HG03097 (cell line): ENCODE measurements around the gene ALDH3A1.

ENCODE experiments used
- ATAC-seq: cut with Tn5 transposase; IDR thresholded peaks from one replicate; pipeline ENCODE4 v1.9.1; 2021; ENCODE audit not compliant: unreplicated experiment, low FRiP score

The ALDH3A1 gene

DNA sequence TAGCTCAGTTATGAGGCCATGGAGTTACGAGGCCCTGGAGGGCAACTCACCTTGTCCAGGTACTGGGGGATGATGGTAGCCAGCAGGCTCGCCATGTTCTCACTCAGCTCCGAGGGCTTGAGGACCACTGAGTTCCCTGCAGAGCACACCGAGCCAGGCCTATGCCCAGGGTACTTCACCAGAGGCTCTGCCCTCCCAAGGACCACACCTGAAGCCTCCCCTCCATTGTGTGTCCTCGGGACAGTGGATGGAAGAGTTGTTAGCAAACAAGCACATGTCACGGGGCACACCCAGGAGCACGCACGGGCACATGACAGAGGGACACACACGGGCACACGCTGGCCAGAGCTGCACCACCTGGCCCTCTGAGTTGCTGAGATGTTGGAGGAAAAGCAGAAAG is 5.6 kb downstream of the ALDH3A1 start:
- no peak for ATAC-seq

DNA sequence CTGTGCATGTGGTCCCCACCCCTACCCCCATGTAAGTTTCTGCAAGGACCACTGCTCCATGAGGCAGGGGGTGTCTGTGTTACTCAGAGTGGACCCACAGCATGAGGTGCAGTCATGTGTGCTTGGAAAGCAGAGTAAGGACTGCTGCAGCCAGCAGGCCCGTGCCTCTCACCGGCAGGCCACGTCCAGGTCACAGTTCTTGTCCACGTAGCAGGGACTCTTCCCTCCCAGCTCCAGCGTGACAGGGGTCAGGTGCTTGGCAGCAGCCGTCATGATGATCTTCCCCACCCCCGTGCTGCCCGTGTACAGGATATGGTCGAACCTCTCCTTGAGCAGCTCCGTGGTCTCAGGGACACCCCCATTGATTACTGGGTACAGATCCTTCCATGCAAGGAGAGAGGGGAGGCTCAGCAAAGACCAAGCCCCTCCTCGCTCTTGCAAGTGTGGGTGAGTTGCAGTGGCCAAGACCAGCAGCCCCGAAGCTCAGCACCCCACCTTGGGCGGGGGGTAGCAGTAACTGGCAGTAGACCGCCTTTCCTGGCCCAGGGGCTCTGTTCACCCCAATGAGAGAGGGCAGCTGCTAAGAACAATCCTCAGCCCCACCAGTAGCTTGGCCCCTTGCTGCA is 6.2 kb downstream of the ALDH3A1 start:
- ATAC-seq, result no peak

DNA sequence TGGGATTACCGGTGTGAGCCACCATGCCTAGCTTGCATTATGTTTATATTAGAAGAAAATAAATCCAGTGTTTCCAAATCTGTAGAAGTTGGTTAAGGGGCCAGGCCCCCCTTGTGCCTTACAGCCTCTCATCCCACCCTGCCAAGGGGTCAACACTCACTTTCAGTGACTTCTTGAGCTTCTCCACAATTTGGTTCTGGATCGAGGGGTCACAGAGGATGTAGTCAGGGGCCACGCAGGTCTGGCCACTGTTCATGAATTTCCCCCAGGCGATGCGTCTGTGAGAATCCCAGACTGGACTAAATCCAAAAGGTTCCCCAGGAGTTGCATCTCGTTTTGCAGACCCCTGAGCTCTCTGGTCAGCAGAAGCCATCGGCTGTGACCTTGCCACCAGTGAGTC is 7.2 kb downstream of the ALDH3A1 start:
- ATAC-seq, result no peak

DNA sequence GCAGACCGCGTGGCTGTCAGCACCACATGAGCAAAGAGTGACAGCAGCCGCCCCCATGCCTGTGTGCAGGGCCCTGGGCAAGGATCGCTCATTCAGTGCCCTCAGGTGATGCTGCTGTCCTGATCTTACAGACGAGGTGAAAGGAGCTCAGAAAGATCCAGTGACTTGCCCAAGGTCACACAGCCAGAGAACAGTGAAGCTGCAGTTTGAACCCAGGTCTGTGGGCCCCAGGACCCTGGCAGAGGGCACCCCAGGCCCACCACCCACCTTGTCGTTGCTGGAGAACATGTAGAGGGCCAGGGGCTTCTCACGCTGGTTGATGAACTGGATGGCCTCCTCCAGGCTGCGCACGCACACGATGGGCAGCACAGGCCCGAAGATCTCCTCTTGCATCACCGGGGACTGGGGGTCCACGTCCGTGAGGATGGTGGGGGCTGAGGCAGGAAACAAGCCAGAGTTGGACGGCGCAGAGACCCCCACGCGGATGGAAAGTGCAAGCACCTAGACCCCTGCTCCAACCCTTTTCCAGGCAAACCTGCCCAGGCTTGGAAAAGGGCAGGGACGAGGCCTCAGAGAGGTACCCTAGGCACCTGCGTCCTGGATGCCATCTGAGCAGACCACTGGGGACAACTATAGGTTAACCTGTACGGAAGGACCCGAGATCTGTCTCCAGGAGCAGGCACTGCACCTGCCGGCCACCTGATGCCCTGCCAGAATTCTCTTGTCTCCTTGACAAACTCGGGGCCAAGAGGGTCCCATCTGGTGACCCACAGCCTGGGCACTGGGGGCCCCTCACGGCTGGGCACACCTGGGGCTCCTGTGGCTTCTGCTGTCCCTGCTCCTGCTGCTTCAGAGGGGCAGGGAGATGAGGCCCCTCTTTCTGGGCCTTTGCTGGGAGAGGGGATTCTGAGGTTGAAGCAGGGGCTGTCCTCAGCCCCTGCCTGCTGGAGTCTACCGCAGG is 8.6 kb downstream of the ALDH3A1 start:
- no peak for ATAC-seq

DNA sequence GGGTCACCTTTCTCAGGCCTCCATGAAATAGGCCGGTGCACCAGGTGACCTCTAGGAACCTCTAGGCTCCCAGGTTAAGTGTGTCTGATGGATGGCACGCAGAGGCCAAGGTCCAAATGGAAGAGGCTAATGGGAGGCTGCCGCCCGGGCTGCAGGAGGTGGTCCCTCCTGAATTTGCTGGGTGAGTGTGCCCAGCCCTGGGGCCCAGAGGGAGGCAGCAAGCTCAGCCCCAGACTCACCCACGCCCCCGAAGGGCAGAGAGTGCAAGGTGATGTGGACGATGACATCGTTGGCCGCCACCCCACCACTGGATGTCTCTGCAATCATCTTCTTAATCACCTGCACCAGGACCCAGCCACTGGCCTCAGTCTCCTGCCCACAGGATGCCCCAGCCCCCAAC is 9.3 kb downstream of the ALDH3A1 start:
- no peak for ATAC-seq

DNA sequence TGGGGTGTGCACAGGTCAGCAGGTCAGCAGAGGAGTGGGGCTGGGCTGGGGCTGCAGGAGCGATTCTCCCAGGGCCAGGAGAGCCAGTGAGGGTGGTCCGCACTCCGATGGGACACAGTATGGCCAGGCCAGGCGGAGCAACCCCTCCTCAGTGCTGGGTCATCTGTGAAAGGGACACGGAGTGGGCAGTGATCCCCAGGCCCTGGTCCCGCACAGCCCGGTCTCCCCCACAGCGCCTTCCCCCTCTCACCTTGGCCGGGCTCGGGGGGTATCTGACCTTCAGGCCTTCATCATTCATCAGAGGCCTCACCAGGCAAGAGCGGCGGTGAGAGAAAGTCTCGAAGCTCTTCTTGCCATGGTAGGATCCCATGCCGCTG is 10.0 kb downstream of the ALDH3A1 start:
- ATAC-seq, result no peak

DNA sequence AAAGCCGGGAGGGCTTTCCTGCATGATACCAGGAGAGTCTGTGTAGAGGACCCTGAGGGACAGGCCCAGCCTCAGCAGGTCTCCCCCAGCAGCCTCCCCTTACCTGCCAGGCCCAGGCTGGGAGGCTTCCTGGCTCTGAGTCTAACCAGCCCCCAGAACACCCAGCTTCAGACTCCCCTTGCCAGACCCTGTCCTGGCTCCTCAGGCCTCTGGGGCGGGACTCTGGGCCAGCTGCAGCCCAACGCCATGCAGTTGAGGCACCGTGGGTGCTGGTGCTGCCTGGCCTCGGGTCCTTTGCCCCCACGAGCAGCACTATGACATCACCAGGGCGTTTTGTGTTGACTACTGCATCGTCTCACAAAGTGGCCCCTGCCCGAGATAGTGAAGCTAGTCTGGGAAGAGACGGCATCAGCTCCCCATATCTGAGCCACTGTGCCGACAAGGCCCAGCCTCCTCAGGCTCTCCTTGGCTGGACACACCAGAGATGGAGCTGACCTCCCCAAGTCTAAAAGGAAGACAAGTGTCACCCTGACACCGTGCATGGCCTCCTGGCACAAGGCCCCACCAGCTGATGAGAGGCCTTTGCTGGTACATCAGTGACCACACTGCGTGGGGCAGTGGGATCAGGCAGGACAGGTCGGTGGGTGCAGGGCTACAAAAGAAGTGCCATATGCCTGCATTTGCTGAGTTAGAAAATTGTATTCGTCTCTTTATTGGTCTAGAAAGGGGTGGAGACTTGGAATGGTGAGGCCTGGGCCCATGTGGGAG is 10.6 kb downstream of the ALDH3A1 start:
- no peak for ATAC-seq

DNA sequence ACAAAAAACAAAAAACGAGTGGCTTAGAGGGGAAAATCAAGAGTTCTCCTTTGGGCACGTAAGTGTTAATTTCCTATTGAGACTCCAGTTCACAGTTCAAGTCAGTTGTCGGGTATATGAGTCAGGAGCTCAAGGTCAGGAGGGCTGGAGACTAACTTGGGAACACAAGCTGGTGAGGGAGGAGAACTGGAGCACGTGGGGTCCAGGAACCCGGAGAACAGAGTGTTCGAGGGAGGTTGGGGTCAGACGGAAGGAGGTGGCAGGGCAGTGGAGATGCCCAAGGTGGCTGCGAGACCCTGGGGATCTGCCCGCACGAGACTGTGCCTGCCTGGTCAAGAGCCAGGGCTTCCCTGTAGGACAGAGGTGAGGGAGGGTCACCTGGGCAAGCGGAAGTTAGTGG is 12.0 kb downstream of the ALDH3A1 start:
- ATAC-seq, result no peak

DNA sequence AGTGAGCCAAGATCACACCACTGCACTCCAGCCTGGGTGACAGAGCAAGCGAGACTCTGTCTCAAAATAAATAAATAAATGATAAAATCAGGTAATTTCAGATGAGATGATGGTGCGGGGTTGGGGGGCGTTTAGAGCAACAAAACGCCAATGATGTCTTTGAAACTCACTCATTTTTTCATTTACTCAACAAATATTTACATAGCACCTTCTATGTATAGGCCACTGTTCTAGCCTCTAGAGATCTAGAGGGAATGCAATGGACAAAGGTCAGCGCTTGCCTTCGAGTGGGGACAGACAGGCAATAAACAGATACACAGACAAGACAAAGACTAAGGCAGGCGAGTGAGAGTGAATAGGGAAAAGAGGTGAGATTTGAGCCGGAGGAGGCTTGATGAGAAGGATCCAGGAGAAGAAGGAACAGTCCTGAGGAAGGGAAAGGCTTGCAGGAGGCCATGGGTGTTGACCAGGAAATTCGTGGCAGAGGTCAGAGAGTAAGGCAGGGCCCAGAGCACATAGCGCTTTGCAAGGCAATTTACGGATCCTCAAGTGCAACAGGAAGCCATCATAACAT is 14.1 kb downstream of the ALDH3A1 start:
- ATAC-seq, result no peak

DNA sequence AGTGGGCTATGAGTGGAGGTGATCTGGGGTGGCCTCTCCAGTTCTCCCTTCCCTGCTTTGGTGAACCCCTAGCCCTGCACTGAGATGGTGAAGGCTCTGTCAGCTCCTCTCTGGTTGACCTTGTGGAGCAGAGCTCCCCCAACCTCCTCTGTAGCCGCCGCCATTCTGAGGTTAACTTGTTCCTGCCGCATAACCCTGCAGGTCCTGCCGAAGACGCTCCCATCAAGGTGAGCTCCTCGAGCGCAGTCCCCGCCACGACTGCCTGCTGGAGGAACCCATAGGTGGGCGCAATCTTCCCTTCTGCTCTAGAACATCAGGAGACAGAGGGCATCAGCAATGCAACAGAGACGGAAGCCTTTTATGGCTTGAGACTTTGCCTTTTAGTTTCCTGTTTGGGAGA is 16.5 kb downstream of the ALDH3A1 start:
- no peak for ATAC-seq

DNA sequence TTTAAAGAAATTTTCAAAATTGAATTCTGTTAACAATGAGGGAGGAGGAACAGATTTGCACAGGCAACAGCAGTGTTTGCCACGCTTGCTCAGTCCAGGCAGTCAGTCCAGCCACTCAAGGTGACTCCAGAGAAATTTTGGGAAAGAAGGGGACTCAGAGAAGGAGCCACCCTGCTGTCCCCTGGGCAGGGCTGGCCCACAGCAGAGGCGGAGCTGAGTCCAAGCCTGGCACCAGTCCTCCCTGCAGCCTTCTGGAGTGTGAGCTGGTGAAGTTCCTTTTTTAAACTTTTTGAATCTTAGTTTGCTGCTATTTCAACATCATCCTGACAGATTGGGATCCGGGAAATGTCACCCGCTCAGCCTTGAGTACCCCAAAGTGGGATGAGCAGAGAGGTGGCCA is 17.3 kb downstream of the ALDH3A1 start:
- ATAC-seq, result no peak

DNA sequence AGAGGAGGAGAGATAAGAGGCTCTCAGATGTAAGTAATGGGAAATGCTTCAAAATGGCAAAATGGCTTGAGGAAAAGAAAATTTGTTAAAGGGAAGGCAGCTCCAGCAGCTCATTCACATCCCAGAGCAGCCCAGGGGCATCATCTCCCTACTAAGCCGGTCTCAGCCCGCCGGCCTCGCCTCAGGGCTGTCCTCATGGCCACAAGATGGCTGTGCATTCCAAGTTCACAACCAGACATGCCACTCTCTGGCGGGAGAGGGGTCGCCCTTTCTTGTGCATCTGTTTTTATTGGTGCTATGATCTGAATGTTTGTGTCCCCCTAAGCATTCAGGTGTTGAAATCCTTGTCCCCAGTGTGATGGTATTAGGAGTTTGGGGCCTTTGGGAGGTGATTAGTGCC is 18.2 kb downstream of the ALDH3A1 start:
- ATAC-seq, result no peak

DNA sequence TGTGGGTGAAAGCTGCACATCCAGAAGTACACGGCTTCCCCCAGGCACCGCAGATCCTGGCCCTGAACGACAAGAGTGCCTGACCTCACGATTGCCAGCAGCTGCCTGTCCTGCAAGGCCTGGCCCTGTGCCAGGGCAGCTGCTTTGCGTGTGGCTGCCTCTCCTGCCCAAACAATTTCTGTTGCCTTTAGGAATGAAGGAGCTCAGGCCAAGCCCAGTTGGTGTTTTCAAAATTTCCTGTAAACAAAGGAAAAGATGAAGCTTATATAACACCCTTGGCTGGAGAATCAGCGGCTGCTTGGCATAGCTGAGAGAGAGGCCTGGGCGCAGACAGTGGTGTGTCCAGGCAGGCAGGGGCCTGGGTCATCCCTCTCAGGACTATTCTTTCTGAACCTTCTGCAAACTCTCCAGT is 20.0 kb downstream of the ALDH3A1 start:
- ATAC-seq, result no peak

DNA sequence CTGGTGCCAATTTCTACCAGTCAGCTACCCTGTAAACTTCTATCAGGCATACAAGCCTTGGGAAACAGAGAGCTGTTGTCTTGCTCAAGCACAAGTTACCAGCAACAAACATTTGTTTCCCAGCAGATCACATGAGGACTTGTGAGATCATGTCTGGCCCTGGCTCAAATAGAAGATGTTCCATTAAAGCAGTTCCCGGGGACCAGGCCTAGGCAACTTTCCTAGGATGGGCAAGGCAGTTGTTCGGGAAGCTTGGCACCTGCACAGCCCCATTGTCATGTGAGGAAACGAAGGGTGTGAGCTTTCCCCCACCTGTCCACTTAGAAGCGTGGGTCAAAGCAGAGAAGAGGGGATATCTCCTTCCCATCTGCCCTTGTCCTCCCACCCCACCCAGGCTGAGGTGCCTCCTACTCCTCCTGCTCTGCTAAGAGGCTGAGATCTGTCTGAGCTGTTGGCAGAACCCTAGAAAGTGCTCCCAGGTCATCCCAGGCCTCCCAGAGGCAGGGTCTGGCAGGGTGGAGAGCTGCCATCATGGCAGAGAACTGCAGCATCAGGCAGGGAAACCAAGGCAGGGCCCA is 20.5 kb downstream of the ALDH3A1 start:
- no peak for ATAC-seq

DNA sequence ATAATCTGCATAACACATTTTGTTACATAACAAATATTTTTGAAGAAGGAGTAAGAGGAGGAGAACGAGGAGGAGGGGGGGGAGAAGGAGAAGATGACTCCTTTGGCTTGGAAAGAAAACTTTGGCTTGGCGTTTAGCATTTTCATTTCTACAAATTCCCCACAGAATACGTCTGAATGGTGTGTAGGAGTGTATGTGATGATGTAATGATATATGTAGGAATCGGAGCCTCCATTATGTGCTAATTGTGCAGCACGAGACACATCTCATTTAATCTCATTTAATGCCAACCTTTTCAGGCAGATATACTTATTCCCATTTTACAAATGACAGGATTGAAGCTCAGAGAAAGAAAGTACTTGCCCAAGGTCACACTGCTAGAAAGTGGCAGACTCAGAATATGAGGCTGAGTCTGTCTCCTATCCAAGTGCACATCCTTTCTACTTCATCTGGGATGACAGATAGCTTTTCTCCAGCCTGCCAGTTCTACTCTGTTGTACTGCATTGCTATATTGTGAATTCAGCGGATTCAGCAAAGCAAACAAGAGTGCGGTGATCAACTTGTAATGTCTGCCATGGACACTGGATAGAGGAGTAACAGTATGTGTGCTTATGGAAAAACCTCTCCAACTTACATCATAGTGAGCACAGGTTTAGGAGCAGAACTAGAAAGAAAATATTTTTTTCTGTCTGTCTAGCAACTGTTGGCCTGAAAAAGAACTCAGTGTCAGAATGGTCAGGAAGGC is 21.3 kb downstream of the ALDH3A1 start:
- no peak for ATAC-seq

DNA sequence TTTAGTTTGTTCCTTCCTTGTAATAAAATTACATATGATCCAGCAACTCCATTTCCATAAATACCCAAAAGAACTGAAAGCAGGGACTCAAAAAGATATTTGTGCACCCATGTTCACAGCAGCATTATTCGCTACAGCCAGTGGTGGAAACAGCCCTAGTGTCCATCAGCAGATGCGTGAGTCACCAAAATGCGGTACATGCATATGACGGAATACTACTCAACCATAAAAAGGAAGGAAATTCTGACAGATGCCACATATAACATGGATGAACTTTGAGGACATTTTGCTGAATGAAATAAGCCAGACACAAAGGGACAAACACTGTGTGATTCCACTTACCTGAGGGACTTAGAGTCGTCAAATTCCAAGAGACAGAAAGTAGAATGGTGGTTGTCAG is 22.6 kb downstream of the ALDH3A1 start:
- no peak for ATAC-seq

DNA sequence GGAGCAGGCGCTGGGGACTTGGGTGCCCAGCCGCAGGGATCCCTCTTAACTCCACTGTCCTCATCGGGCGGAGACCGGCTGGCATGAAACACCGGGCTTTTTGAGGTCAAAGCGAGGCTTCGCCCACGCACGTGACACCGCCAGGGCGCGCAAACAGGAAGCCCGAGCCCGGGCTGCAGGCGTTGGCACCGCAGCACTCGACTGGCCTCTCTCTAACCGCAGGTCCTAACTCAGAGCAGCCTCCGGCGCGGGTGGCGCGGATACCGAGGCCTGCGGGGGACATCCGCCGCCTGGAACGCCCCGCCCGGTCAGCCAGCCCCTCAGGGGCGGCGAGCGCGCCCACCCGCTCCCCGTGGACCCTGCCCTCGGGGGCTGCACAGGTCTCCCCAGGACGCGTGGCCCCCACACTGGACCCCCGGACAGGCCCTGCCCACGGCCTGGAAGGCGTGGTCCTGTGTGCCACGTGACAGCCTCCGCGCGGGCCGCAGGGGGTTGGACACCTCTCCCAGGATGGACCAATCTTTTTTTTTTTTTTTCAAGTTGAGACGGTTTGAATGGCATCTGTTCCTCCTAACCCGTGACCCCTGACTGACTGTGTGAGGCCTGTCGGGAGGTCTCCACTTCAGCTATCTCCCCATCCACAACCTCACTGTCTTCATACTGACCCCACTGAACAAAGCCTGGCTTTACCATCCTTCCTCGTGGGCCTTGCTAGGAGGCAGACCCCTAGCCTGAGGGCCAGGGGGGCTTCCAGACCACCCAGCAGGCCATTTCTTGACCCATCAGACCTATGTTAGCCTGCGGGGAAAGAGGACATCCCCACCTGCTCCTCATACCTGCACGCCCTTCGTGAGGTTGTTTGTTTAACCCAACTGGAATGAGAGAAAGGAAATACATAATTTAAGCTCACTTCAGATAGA is 23.3 kb downstream of the ALDH3A1 start:
- ATAC-seq, result no peak

DNA sequence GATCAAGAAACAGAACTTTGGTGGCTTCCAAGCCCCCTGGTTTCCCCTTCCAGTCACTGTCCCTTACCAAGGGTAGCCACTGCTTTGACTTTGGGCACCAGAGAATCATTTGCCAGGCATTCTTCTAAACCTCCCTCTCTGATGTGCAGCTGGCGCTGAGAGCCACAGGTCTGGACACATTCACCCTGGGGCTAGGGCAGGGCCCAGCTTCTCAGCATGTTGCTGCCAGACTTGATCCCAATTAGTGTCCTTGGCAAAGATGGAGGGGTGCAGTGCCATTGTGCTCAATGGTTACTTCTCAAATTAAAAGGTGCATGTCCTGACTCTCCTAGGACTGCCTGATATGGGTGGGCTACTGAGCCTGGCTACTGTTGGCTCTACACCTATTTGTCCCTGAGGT is 24.1 kb downstream of the ALDH3A1 start:
- ATAC-seq, result no peak
